ENCODE measurements around the gene KLHL29.

KLHL29 gene

GRCh38 chr2:23531280-23531679 is 146.3 kb downstream of the KLHL29 start:
- H3K4me1 ChIP-seq (ENCODE audit: insufficient read depth, low read length), result peaks cover 30% of the 10 kb centered on the region
- no peak overlapping the region for H2AFZ ChIP-seq (ENCODE audit: low read depth, low read length)
- H3K4me3 ChIP-seq (ENCODE audit: low read depth in 1 of 2, low read length in 2 of 2), result no peak overlapping the region
- peak overlapping the region; percentile 76; the same call in 1 of the 2 replicates for H3K4me2 ChIP-seq (ENCODE audit: insufficient read depth, low read length)
- no peak overlapping the region for H3K9ac ChIP-seq (ENCODE audit: low read depth, low read length)
- ATAC-seq (ENCODE audit: insufficient read depth, low read depth) (no peak), DNase-seq (no peak)
- H3K36me3 ChIP-seq (ENCODE audit: insufficient read depth, low read length), result no peaks in the 10 kb centered on the region
- peaks cover 59% of the 10 kb centered on the region for H4K20me1 ChIP-seq (ENCODE audit: insufficient read depth, low read length)
- H3K79me2 ChIP-seq (ENCODE audit: insufficient read depth, low read length), result no peaks in the 10 kb centered on the region
- peaks cover 5% of the 10 kb centered on the region for H3K27me3 ChIP-seq (ENCODE audit: insufficient read depth, low read length, poor library complexity)
- TF ChIP-seq CTCF (IDR thresholded peaks at IDR 0.05; ENCODE audit: borderline replicate concordance, extremely low read depth, low read length, poor library complexity, severe bottlenecking) (no peak), EZH2 (IDR thresholded peaks at IDR 0.05; ENCODE audit: borderline replicate concordance, low read depth, low read length, severe bottlenecking) (no peak)
- H3K27ac ChIP-seq (ENCODE audit: low read length), result no peak overlapping the region
- no peaks in the 10 kb centered on the region for H3K9me3 ChIP-seq (ENCODE audit: insufficient read depth, low read length, severe bottlenecking)

- Histone ChIP-seq H3K36me3 (ENCODE audit: insufficient read depth, low read length) (no peaks in the 10 kb centered on the region), H2AFZ (ENCODE audit: low read depth, low read length) (no peak overlapping the region), H3K9ac (ENCODE audit: low read depth, low read length) (peak overlapping the region; percentile 5; the same call in 1 of the 2 replicates), H3K27ac (ENCODE audit: low read length) (no peak overlapping the region), H3K9me3 (ENCODE audit: insufficient read depth, low read length, severe bottlenecking) (no peaks in the 10 kb centered on the region), H3K4me2 (ENCODE audit: insufficient read depth, low read length) (peak overlapping the region; percentile 76), H3K4me1 (ENCODE audit: insufficient read depth, low read length) (peaks cover 30% of the 10 kb centered on the region), H3K79me2 (ENCODE audit: insufficient read depth, low read length) (no peaks in the 10 kb centered on the region), H3K27me3 (ENCODE audit: insufficient read depth, low read length, poor library complexity) (peaks cover 9% of the 10 kb centered on the region), H4K20me1 (ENCODE audit: insufficient read depth, low read length) (peaks cover 57% of the 10 kb centered on the region), H3K4me3 (ENCODE audit: low read depth in 1 of 2, low read length in 2 of 2) (peak overlapping the region in 1 of 2 experiments; percentile 48; a peak in 2 of 4 replicates)
- DNase-seq (no peak), ATAC-seq (ENCODE audit: insufficient read depth, low read depth) (no peak)
- TF ChIP-seq CTCF (IDR thresholded peaks at IDR 0.05; ENCODE audit: borderline replicate concordance, extremely low read depth, low read length, poor library complexity, severe bottlenecking) (no peak), EZH2 (IDR thresholded peaks at IDR 0.05; ENCODE audit: borderline replicate concordance, low read depth, low read length, severe bottlenecking) (no peak)
Observed at GRCh38 chr2:23531881-23532280, 146.9 kb downstream of the KLHL29 start.

GRCh38 chr2:23532391-23533337 is 147.7 kb downstream of the KLHL29 start:
- peak; percentile 87 for ATAC-seq (ENCODE audit: insufficient read depth, low read depth)
- peak; percentile 89 for DNase-seq

More at GRCh38 chr2:23532391-23533337, 147.7 kb downstream of the KLHL29 start:
- peaks cover 54% of the 10 kb centered on the region for H4K20me1 ChIP-seq (ENCODE audit: insufficient read depth, low read length)
- no peaks in the 10 kb centered on the region for H3K9me3 ChIP-seq (ENCODE audit: insufficient read depth, low read length, severe bottlenecking)
- H3K4me3 ChIP-seq (ENCODE audit: low read depth in 1 of 2, low read length in 2 of 2), result peak overlapping the region in 1 of 2 experiments; percentile 48; a peak in 2 of 4 replicates
- H3K27me3 ChIP-seq (ENCODE audit: insufficient read depth, low read length, poor library complexity), result peaks cover 12% of the 10 kb centered on the region
- TF ChIP-seq CTCF (IDR thresholded peaks at IDR 0.05; ENCODE audit: borderline replicate concordance, extremely low read depth, low read length, poor library complexity, severe bottlenecking) (peak; percentile 71), EZH2 (IDR thresholded peaks at IDR 0.05; ENCODE audit: borderline replicate concordance, low read depth, low read length, severe bottlenecking) (no peak)
- H3K79me2 ChIP-seq (ENCODE audit: insufficient read depth, low read length), result no peaks in the 10 kb centered on the region
- H3K9ac ChIP-seq (ENCODE audit: low read depth, low read length), result peak overlapping the region; percentile 9; the same call in 1 of the 2 replicates
- peak overlapping the region; percentile 76 for H3K4me2 ChIP-seq (ENCODE audit: insufficient read depth, low read length)
- no peaks in the 10 kb centered on the region for H3K36me3 ChIP-seq (ENCODE audit: insufficient read depth, low read length)
- H2AFZ ChIP-seq (ENCODE audit: low read depth, low read length), result peak overlapping the region; percentile 21; the same call in 1 of the 2 replicates
- H3K4me1 ChIP-seq (ENCODE audit: insufficient read depth, low read length), result peaks cover 30% of the 10 kb centered on the region
- peak overlapping the region; percentile 16 for H3K27ac ChIP-seq (ENCODE audit: low read length)

Measured in DND-41 (cell line).